ENCODE results near the gene KLHL40. TPM values are rescaled to one million over a fixed set of nuclear protein-coding genes. Genes with fewer than 3 reads are reported as not detected.

Gene KLHL40
- total RNA-seq, 2 donors from 2014 or later = not detected

- H3K27ac ChIP-seq = no peak overlapping the region
- no peak for DNase-seq (ENCODE audit: low spot score)
These were observed 25.1 kb downstream of the KLHL40 start for GRCh38 chr3:42710323-42711021.

GRCh38 chr3:42711491-42712343, 26.4 kb downstream of the KLHL40 start:
- Histone ChIP-seq H3K9me3 (no peaks in the 10 kb centered on the region), H3K4me3 (no peak overlapping the region), H3K27ac (no peak overlapping the region), H3K27me3 (replicated peaks; ENCODE audit: insufficient read depth) (no peaks in the 10 kb centered on the region), H3K36me3 (no peaks in the 10 kb centered on the region), H3K4me1 (ENCODE audit: control insufficient read depth in 1 of 2, low read depth in 2 of 2) (no peaks in the 10 kb centered on the region)
- DNase-seq (ENCODE audit: low spot score) (no peak), ATAC-seq (ENCODE audit: insufficient number of reproducible peaks, low FRiP score, low read depth) (no peak)
- TF ChIP-seq CTCF (IDR thresholded peaks at IDR 0.05) = no peak

More at GRCh38 chr3:42710323-42711021, 25.1 kb downstream of the KLHL40 start:
- no peak for ATAC-seq (ENCODE audit: insufficient number of reproducible peaks, low FRiP score, low read depth)
- H3K4me3 ChIP-seq = no peak overlapping the region
- no peaks in the 10 kb centered on the region for H3K9me3 ChIP-seq
- no peaks in the 10 kb centered on the region for H3K27me3 ChIP-seq (replicated peaks; ENCODE audit: insufficient read depth)
- no peaks in the 10 kb centered on the region for H3K36me3 ChIP-seq
- no peaks in the 10 kb centered on the region for H3K4me1 ChIP-seq (ENCODE audit: control insufficient read depth in 1 of 2, low read depth in 2 of 2)
- TF ChIP-seq CTCF (IDR thresholded peaks at IDR 0.05) = no peak

- Histone ChIP-seq H3K9me3 (no peaks in the 10 kb centered on the region), H3K27ac (no peak overlapping the region), H3K27me3 (replicated peaks; ENCODE audit: insufficient read depth) (no peaks in the 10 kb centered on the region), H3K4me3 (no peak overlapping the region), H3K4me1 (ENCODE audit: control insufficient read depth in 1 of 2, low read depth in 2 of 2) (no peaks in the 10 kb centered on the region), H3K36me3 (no peaks in the 10 kb centered on the region)
- ATAC-seq (ENCODE audit: insufficient number of reproducible peaks, low FRiP score, low read depth) (no peak), DNase-seq (ENCODE audit: low spot score) (no peak)
- no peak for TF ChIP-seq CTCF (IDR thresholded peaks at IDR 0.05)
These were observed 27.0 kb downstream of the KLHL40 start for GRCh38 chr3:42712344-42712648.

GRCh38 chr3:42712688-42713372, 27.5 kb downstream of the KLHL40 start:
- ATAC-seq (ENCODE audit: insufficient number of reproducible peaks, low FRiP score, low read depth) (no peak), DNase-seq (ENCODE audit: low spot score) (no peak)
- no peak for TF ChIP-seq CTCF (IDR thresholded peaks at IDR 0.05)
- H3K9me3 ChIP-seq = no peaks in the 10 kb centered on the region
- no peaks in the 10 kb centered on the region for H3K27me3 ChIP-seq (replicated peaks; ENCODE audit: insufficient read depth)
- H3K4me1 ChIP-seq (ENCODE audit: control insufficient read depth in 1 of 2, low read depth in 2 of 2) = no peaks in the 10 kb centered on the region
- no peaks in the 10 kb centered on the region for H3K36me3 ChIP-seq
- H3K27ac ChIP-seq = no peak overlapping the region
- H3K4me3 ChIP-seq = no peak overlapping the region

GRCh38 chr3:42713747-42714146, 28.4 kb downstream of the KLHL40 start:
- ATAC-seq (ENCODE audit: insufficient number of reproducible peaks, low FRiP score, low read depth) (no peak), DNase-seq (ENCODE audit: low spot score) (no peak)
- Histone ChIP-seq H3K27me3 (replicated peaks; ENCODE audit: insufficient read depth) (no peaks in the 10 kb centered on the region), H3K4me1 (ENCODE audit: control insufficient read depth in 1 of 2, low read depth in 2 of 2) (no peaks in the 10 kb centered on the region), H3K4me3 (no peak overlapping the region), H3K9me3 (no peaks in the 10 kb centered on the region), H3K27ac (no peak overlapping the region), H3K36me3 (no peaks in the 10 kb centered on the region)
- no peak for TF ChIP-seq CTCF (IDR thresholded peaks at IDR 0.05)
